Middle frontal gyrus (tissue), 1 donor: Measurements from ENCODE around the gene MACF1.
A peak's percentile ranks its signal among the peaks of the same experiment; 100 is the strongest.

Experiments used
- DNase-seq: peaks from one replicate; pipeline ENCODE4 v3.0.0-alpha.2; 2015; ENCODE audit warnings: low spot score; ENCODE audit errors: extremely low spot score

MACF1 gene

GRCh38 chr1:39391691-39392679 lies 187.5 kb downstream of the MACF1 start:
- no peak for DNase-seq

GRCh38 chr1:39392851-39393573 lies 188.5 kb downstream of the MACF1 start:
- DNase-seq, result no peak

GRCh38 chr1:39393645-39394044 lies 189.2 kb downstream of the MACF1 start:
- DNase-seq, result no peak

GRCh38 chr1:39394059-39394458 lies 189.6 kb downstream of the MACF1 start:
- DNase-seq, result no peak

- no peak for DNase-seq
Measured at GRCh38 chr1:39394598-39394997, 190.1 kb downstream of the MACF1 start.

- DNase-seq, result no peak
Measured at GRCh38 chr1:39395357-39395831, 190.9 kb downstream of the MACF1 start.

GRCh38 chr1:39396671-39397070 lies 192.2 kb downstream of the MACF1 start:
- DNase-seq, result no peak

GRCh38 chr1:39397487-39397886 lies 193.0 kb downstream of the MACF1 start:
- no peak for DNase-seq

- DNase-seq, result no peak
Measured at GRCh38 chr1:39398278-39399021, 194.0 kb downstream of the MACF1 start.

- DNase-seq, result no peak
Measured at GRCh38 chr1:39401106-39401505, 196.6 kb downstream of the MACF1 start.

GRCh38 chr1:39404876-39405275 lies 200.4 kb downstream of the MACF1 start:
- DNase-seq, result no peak

- no peak for DNase-seq
Measured at GRCh38 chr1:39405358-39405757, 200.9 kb downstream of the MACF1 start.

GRCh38 chr1:39406533-39407450 lies 202.3 kb downstream of the MACF1 start:
- DNase-seq, result no peak

GRCh38 chr1:39407510-39407895 lies 203.0 kb downstream of the MACF1 start:
- DNase-seq, result no peak

GRCh38 chr1:39407896-39408640 lies 203.6 kb downstream of the MACF1 start:
- no peak for DNase-seq

GRCh38 chr1:39408641-39409054 lies 204.2 kb downstream of the MACF1 start:
- peak; percentile 87 for DNase-seq

GRCh38 chr1:39409055-39409816 lies 204.7 kb downstream of the MACF1 start:
- no peak for DNase-seq

GRCh38 chr1:39410915-39411436 lies 206.5 kb downstream of the MACF1 start:
- no peak for DNase-seq
